GM21825 (cell line): ENCODE results near the gene MRGPRX2.

Source experiments
- ATAC-seq: cut with Tn5 transposase; IDR thresholded peaks from one replicate; pipeline ENCODE4 v1.9.1; 2021; ENCODE audit warnings: mild to moderate bottlenecking, moderate library complexity; ENCODE audit not compliant: unreplicated experiment

MRGPRX2 gene

DNA sequence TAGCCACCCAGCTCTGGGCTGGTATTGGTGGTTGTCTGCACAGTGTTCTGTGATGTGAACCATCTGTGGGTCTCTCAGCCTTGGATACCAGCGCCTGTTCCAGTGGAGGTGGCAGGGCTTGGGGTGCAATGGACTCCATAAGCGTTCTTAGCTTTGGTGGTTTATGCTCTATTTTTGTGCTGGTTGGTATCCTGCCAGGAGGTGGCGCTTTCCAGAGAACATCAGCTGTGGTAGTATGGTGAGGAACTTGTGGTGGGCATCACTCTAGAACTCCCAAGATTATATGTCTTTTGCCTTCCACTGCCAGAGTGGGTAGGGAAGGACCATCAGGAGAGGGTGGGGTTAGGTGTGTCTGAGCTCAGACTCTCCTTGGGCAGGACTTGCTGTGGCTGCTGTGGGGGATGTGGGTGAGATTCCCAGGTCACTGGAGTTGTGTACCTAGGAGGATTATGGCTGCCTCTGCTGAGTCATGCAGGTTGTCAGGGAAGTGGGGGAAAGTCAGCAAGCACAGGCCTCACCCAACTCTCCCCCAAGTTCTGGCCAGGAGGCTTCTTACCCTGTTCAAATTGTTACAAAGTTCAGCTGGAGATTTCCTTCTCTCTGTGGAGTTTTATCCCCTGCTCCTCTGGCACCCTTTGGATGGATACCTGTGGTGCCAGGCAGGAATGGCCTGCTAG lies 47.2 kb downstream of the MRGPRX2 start:
- ATAC-seq: no peak

GRCh38 chr11:19012636-19013035 lies 47.9 kb downstream of the MRGPRX2 start:
- ATAC-seq: no peak
